ENCODE measurements around the gene FBH1.
"Not testable (repeated sequence)": the region's sequence is repeated elsewhere in the genome, so short reads cannot be mapped to it uniquely, and the experiment has no call there.

FBH1 gene

DNA sequence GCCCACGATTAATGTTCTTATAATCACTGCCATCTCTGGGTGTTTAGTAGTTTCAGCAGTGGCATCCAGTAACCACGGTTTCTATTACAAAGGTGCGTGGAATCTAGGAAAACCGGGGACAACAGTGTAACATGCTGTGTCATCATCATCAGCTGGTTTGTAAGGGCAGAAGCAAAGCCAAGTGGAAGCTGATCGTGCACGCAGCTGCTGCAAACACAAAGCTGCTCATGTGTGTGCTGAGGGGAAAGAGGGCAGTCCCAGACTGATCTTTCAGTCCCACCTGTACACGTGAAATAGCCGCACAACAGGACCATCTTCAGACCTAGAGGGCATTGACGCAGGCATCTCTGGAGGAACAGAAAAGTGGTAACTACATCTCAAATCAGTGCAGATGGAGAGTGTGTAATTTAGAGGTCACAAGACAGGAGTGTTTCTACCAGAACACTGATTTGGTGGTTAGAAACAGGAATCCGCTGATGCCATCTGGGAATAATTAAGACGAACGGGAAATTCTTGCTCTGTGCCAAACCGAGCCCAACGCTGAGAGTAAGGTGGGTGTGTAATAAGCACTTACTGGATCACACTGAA is 13.8 kb upstream of the FBH1 start:
- no peak for DNase-seq

DNA sequence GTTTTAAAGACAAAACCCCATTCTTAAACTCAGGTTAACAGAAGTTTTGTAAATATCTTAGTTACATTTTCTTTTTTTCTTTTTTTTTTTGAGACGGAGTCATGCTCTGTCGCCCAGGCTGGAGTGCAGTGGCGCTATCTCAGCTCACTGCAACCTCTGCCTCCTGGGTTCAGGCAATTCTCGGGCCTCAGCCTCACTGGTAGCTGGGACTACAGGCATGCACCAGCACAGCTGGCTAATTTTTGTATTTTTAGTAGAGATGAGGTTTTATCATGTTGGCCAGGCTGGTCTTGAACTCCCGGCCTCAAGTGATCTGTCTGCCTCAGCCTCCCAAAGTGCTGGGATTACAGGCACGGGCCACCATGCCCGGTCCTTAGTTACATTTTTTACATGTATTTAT is 13.0 kb upstream of the FBH1 start:
- not testable (repeated sequence) for DNase-seq

DNA sequence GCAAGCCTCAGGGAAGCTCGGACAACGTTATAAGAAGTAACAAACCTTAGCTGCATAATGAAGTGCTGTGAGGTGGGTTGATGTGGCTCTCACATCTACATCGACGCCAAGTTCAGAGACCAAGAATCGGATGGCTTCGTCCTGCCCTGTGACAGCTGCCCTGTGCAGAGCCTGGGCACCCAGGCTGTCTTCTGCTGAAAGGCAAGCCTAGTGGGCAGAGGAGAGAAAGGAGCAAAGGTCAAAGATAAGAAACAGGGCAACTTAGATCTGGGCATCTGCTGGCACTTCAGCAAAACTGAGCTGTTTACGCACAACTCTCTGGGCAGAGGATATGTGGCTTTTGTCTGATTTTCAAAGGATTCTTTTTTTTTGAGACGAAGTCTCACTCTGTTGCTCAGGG is 7.1 kb upstream of the FBH1 start:
- DNase-seq, result no peak

DNA sequence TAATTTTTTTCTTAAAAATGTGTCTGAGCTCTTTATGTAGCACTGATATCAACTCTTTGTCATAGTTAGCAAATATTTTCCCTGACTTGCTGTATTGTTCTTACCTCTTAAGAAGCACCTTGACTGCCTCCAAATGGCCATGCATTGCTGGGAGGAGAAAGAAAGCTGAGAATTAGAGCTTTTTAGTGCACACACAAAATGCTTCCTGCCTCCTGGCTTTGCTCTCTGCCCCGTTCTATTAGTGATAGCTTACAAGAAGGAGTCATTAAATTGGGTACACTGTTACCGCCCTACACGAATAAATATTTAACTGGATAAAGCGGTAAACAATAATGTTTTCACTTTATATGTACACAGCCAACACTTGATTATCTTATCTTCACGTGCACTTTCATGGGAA is 4.4 kb upstream of the FBH1 start:
- DNase-seq, result no peak

DNA sequence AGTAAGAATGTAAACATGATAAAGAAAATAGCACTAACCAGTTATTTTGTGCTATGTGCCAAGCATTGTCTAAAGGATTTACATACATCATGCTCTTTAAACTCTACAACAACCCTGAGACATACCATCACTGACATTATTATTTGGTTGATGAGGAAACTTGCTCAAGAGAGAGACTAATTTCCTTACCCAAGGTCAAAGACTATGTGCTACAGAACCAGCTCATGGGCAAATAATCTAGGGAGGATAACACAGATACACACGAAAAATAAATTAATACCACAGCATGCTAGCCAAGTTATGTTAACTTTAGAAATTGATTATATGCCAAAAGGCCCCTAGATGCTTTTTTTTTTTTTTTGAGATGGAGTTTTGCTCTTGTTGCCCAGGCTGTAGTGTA is 3.0 kb upstream of the FBH1 start:
- no peak for DNase-seq

DNA sequence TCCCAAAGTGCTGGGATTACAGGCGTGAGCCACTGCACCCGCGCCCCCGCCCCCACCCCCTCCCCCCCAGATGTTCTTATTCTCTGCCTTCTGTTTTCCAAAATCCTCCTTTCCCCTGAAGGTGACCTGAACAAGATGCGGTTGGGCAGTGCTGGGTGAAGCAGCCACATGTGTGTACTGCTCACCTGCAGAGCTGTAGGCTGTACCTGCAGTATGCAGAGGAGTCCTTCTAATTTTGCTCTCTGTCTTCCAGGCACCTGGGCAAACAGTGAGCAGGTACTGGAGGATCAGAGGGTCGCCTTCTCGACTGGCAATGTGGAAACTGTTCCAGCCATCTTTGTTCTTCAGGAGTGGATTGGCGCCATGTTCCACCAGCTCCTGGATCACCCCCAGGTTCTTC is 2.4 kb upstream of the FBH1 start:
- DNase-seq, result no peak

DNA sequence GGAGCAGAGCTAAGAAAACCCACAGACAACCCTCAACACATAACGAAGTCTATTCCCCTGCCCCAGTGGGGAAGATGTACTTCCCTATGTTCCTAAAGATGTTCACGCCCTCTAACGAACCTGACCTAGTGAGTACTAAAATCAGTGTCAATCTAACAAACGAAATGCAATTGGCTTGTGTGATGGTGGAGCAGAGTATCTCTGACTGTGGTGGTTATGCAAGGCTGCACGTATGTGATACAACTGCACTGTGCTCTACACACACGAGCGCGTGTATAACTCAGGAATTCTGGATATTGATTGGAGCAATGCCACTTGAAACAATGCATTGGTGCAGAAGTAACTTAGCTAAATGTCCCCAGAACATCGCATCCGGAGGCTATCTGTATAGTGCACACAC is 1.7 kb upstream of the FBH1 start:
- DNase-seq, result no peak

DNA sequence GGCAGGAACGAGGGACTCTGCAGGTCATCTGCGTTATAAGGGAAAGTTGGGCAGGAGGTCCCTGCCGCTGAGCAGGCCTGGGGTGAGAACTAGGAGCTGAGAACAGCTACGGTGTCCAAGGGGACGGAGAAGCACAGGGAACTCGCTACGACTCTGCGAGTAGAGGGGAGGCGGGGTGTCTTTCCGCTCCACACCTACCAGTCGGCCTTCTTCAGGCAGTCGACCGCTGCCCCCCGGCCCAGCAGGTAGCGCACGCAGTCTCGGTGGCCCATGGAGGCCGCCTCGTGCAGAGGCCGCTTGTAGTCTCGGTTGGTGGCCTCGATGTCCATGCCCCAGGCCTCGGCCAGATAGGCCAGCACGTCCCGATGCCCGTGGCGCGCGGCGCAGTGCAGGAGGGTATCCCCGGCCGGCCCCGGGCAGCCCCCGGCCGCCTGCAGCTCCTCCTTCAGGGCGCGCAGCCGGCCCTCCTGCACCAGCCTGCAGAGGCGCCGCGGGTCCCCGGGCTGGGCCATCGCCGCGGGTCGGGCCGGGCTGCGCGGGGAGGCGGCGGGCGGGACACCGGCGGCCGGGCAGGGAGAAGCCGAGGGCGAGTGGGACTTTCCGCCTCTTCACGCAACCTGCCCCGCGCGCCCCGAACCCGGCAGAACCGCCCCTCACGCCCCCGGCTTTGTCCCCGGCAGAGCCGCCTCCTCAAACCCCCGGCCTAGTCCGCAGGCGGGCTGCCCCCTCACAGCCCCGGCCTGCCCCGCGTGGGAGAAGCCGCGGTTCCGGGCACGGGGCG is 1.0 kb upstream of the FBH1 start:
- DNase-seq, result peak; percentile 23

DNA sequence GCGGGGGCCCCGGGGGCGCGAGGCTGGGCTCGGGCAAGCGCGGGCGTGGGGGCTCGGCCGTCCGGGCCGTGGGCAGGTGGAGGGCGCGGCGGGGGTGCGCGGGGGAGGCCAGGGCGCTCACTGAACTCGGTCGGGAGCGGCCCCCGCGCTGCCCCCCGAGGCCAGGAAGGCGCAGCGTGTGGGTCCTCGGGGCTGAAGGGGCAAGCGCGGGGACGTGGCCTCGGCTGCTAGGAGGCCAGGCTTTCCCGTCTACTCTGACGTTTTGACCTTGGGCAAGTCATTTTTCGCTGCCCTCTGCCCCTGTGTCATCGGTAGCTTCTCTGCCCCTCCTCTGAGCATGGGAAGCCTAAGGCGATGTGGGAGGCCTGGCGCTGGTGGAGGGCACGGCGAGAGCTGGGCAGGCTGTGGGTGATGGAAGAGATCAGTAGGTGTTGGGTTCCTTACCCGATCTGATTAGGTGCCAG is 441 bp downstream of the FBH1 start:
- peak; percentile 5 for DNase-seq

DNA sequence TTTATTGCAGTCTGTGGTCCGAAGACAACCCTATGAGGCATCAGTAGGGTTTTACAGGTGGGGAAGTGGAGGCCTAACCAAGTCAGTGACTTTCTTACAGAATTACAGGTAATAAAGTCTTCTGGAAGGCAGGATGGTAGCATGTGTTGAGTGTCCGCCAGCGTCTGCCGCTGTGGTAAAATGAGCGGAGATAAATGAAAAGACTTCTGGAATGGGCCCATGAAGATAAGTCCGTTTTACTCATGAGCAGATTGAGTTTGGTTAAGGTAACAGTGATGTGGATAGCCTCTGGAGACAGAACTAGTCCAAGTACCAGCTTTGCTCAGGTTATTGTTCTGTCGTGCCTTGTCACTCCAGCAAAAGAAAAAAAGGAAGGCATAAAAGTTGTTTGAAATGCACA is 966 bp downstream of the FBH1 start:
- DNase-seq, result no peak

DNA sequence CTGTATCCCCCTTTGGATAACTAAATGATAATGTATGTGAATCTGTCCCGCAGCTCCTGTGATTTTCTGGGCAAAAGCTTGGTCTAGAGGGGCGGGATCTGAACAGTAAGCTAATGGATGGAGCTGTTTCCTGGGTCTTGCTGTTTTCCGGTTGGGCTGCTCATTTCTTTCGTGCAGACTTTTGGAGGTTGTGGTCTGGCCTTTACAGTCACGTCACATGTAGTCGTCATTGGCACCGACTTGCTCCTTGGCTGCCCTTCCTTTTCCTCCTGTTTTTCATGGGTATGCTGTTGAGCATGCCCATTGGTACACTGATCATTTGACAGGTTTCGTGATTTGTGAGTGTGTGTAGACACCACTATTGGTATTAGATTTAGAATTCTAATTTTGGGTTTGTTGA is 2.0 kb downstream of the FBH1 start:
- DNase-seq, result no peak

DNA sequence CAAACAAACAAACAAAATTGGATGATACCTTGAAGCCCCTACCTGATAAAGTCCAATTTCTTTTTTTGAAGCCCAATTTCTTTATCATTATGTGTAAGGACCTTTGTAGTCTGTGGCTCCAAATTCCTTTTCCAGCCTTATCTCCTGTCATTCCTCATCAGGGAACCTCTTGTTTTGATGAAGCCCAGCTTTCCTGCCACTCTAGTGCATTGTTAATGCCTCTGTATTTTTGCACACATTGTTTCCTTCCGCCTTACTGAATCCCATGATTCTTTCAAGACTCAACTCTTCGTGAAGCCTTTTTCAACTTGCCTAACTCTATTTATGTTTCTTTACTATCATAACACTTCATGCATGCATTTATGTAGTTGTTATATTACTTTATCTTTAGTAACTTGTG is 3.3 kb downstream of the FBH1 start:
- DNase-seq, result no peak

DNA sequence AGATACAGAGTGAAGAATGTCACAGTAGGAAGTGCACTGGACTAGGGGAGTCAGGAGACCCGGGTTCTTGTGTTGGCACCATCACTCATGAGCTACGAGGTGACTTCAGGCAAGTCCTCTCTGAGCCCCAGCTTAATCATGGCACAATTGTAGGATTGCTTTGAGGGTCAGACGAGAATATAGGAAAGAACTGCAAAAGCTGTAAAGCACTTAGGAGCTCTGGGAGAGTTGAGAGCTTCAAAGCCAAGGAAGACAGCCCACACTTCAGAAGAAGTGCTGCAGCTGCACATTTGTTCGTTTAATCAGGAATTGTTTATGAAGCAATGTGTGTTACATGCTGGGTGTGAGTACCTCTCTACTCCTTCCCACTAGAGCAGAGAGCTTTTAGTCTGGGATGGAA is 4.4 kb downstream of the FBH1 start:
- DNase-seq, result no peak

DNA sequence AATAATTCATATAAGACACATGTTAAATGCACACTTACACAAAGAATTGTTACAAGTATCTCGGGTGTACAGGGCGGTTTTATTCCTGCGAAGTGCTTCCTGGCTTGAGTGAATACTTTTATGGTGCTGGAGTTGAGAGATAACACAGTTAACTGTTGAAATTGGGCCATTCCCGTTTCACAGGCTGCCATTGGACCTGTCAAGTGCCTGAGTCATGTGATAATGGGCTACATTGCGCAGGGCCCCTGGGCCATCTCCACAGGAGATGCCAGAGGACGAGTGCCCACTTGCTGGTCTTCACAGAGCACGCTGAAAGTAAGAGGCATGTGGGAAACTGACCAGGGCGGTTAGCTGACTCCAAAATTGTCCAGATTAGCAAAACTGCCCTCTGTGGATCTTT is 4.8 kb downstream of the FBH1 start:
- DNase-seq, result no peak

DNA sequence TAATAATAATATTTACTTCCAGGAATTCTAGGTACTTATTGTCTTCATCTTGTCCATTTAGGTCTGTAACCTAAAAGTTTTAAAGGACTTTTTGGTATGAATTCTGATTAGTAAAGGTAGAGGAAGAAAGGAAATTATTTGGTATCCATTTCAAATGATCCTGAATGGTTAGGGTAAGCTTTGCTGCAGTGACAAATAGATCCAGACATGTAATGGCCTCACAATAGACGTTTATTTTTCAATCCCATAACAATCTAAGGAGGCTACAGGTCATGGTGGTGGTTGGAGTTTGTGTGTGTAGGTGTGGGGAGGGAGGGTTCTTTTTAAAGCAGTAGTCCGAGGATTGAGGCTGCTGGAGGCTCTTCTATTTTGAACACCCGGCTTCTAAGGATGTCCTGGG is 5.3 kb downstream of the FBH1 start:
- DNase-seq, result no peak

DNA sequence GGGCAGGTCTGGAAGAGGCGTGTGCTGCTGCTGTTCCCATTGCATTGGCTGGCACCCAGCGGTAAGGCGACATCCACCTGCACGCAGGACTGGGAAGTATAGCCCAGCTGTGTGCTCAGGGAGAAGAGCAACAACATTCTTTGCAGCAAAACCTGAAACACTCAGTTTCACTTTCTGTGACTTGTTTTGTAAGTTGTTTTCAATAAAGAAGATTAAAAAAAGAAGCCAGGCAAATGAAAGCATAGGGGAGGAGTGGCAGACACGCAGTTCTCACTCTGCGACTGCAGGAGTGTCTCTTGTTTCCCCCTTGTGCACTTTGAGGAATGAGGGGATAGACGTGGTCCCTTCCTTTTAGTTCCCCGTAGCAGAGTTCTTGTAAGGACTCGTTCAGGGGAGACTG is 5.8 kb downstream of the FBH1 start:
- DNase-seq, result no peak

DNA sequence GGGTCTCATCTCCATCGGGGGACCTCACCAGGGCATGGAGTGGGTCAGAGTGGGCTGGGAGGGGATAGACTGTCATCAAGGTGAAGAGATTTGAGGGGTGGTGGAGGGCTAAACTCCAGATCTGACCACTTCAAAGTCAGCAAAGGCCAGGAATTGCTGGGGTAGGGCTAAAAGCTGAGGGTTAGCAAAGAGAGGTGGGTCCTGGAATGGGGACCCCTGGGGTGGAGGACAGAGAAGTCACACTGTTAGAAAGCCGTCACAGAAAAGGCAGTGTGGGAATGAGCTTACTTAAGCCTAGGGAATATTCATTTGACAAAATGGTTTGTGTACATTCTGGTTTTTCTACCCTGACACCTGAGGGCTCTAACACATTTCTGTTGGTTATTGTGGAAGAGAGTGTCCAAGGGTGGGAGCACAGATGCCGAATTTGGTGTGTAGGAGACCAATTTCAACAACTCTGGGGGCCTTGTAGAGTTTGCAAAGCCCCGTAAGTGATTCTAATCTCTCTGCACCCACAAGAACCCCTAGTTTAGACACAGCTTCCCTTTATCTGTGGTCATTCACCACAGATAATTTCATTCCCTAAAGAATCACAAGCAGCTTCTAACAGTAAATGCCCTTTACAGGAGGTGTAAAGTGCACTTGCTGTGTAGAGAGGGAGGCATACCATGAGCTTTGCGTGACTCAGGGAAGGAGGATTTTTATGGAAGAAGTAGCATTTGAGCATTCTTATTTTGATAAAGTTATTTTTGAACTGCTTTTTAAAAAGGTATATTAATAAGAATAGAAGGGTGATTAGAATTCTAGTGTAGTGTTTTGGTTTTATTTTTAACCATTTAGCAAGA is 6.4 kb downstream of the FBH1 start:
- DNase-seq, result no peak

DNA sequence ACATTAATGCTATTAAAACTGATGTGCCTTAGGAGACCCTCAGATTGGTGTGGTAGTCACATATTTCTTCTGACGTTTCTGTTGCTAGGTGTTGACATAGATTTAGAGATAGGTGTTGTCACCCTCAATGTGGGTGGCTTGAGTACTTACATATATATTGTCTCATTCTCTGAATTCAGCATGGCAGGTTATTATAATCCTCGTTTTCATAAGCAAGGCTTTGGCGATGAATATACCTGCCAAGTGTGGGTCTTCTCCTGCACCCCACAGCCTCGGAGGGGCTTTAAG is 7.0 kb downstream of the FBH1 start:
- no peak for DNase-seq

DNA sequence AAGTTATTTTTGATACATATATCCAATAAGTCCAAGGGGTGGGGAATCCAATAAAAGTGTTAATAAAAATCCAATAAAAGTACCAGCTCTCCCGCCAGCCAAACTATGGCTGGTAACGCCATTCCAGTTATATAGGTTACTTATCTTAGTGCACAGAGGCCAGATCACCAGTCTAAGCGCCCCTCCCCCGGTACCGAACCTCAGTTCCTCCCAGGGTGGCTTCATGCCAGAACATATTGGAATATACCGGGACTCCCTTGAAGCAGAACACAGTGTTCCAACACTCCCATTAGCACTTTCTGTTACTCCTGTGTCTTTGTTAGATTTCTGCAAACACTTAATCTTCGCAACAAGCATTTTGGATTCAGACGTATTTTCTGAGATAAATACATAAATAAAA is 7.5 kb downstream of the FBH1 start:
- DNase-seq, result no peak

DNA sequence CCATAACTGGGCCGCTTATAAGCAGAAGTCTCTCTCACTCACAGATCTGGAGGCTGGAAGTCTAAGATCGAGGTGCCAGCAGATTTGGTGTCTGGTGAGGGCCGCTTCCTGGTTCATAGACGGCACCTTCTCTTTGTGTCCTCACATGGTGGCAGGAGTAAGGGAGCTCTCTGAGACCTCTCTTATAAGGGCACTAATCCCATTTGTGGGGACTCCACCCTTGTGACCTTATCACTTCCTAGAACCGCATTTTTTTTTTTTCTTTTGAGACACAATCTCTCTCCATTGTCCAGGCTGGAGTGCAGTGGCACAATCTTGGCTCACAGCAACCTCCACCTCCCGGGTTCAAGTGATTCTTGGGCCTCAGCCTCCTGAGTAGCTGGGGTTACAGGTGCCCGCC is 8.1 kb downstream of the FBH1 start:
- DNase-seq, result no peak

DNA sequence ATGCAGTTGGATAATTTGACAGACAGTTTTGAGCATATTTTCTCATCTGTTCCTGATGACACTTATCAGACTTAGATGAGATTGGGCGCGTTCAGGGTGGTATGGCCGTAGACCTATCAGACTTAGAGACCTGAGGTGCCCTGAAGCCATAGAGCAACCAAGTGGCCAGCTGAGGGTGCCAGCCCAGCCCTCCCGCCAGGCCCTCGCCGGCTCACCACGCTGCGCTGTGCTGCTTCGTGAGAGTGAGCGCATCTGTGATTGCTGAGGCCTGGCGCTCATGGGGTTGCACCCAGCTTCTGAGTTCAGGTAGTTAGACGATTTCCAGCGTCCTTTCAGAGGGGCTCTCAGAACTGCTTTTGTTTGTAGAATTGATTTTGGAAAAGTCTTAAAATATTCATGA is 10.2 kb downstream of the FBH1 start:
- no peak for DNase-seq

DNA sequence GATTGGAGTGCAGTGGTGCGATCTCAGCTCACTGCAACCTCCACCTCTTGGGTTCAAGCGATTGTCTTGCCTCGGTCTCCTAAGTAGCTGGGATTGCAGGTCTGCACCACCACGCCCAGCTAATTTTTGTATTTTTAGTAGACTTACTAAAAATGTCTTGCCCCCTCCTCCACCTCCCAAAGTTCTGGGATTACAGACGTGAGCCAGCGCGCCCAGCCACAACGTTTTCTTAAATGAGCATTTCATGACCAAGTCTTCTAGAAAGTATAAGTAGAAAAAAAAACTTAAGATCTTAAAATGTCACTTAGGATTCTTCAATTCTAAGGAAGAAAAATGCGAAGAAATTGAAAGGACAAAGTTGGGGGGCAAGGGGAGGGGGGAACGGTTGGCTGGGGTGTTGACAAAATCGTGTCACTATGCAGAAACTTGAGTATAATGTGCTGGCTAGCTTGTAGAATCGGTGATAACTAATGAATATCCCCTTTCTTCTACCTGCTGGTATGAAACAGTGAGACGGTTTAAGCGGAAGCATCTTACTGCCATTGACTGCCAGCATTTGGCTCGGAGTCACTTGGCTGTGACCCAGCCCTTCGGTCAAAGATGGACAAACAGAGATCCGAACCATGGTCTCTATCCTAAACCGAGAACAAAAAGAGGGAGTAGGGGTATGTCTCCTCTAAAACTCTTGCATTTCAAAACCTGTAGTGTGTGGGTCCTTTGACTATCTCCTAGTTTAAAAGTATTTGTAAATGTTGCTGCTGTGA is 12.7 kb downstream of the FBH1 start:
- DNase-seq, result no peak

DNA sequence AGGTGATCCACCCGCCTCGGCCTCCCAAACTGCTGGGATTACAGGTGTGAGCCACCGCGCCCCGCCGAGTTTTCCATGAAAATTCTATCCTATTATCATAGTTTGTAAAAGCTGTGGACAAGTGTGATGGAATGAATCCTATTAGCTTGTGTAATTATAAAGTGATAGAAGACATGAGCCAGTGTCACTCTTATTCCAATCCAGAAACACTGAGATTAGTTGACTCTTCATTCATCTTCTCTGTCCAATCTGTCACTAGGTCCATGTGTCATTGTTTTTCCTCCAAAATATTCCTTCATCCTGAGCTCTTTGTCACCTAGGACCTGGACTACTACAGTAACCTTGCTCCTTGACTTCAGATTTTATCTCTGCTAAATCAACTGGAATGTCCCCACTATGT is 13.5 kb downstream of the FBH1 start:
- no peak for DNase-seq

DNA sequence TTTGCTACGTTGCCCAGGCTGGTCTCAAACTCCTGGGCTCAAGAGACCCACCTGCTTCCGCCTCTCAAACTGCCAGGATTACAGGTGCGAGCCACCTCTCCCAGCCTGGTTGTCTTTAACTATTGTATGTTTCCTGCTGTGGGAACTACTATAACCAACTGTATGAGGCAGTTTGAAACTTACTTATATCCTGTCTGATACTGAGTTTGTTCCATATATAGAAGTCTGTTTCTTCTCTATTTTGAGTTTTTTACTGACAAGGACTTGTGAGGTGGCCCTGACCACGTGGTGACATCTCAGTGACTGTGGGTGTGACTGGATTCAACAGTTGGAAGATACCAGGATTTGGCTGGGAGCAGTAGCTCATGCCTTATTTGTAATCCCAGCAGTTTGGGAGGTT is 14.2 kb downstream of the FBH1 start:
- no peak for DNase-seq

Data from activated T-cell treated with anti-CD3 and anti-CD28 coated beads for 4 hours (primary cell).